Epithelial cell of esophagus (primary cell): ENCODE data around the gene KLK14.

Source experiments
- DNase-seq: peaks from one replicate; pipeline ENCODE4 v3.0.0; 2010; ENCODE audit warnings: low read depth
- H3K4me3 ChIP-seq: 2 replicates; pipeline ENCODE4 v1.5.1; 2011; ENCODE audit warnings: mild to moderate bottlenecking, low read length, control low read depth
- TF ChIP-seq, protein P1 (sequence below): IDR thresholded peaks from 2 replicates; pipeline ENCODE4 v1.5.1; 2011; ENCODE audit warnings: low read depth, mild to moderate bottlenecking, low read length, control low read depth, inconsistent platforms; ENCODE audit not compliant: insufficient read depth; ENCODE audit errors: missing control alignments

KLK14 gene, protein sequence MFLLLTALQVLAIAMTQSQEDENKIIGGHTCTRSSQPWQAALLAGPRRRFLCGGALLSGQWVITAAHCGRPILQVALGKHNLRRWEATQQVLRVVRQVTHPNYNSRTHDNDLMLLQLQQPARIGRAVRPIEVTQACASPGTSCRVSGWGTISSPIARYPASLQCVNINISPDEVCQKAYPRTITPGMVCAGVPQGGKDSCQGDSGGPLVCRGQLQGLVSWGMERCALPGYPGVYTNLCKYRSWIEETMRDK

DNA sequence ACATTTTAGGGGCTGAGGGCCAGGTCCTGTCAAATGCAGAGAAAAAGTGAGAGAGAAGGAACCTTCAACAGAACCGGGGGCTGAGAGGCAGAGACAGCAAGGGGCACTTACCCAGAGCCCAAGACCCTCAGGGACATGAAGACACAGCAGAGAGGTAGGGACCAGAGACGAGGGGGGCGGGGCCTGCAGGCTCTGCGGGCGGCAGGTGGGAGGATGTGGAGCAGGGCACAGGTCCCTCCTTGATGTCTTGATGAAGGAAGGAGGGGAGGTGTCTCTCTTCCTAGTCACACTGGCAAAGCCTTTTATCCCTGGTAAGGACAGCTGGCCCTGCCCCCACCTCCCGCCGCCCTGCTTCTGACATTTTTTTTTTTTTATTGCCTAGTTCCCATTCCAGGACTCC, at the start of gene KLK14:
TSS of gene KLK14 (minus strand) at position 277 of the 400 bp plus-strand sequence. CDS start at position 4, 273 bp downstream.
- no peak for DNase-seq
- H3K4me3 ChIP-seq: no peak within 1 kb of the TSS
- TF ChIP-seq, protein P1, sequence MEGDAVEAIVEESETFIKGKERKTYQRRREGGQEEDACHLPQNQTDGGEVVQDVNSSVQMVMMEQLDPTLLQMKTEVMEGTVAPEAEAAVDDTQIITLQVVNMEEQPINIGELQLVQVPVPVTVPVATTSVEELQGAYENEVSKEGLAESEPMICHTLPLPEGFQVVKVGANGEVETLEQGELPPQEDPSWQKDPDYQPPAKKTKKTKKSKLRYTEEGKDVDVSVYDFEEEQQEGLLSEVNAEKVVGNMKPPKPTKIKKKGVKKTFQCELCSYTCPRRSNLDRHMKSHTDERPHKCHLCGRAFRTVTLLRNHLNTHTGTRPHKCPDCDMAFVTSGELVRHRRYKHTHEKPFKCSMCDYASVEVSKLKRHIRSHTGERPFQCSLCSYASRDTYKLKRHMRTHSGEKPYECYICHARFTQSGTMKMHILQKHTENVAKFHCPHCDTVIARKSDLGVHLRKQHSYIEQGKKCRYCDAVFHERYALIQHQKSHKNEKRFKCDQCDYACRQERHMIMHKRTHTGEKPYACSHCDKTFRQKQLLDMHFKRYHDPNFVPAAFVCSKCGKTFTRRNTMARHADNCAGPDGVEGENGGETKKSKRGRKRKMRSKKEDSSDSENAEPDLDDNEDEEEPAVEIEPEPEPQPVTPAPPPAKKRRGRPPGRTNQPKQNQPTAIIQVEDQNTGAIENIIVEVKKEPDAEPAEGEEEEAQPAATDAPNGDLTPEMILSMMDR: no peak

- H3K4me3 ChIP-seq: no peak overlapping the region
- DNase-seq: no peak
- TF ChIP-seq, protein P1: no peak
These were observed 49.3 kb upstream of the KLK14 start for GRCh38 chr19:51131780-51132680.

GRCh38 chr19:51129716-51130115, 47.0 kb upstream of the KLK14 start:
- no peak for DNase-seq
- H3K4me3 ChIP-seq: no peak overlapping the region
- TF ChIP-seq, protein P1: no peak

DNA sequence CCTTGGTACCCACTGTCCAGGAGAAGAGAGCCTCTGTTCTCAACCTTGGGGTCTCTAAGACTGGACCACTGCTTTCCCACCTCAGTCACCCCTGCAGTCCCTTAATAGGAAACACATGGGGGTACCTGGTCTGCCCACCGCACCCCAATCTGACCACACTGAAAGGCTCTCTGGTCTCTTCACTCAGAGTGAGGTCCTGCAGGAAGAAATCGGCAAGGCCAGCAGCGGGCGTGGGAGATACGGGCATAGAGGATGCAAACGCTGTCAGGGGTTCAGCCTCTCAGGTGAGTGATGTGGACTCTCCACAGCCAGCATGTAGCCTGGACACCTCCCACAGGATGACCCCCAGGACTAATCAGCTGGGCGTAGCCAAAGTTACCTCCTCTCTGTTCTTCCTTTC, 45.5 kb upstream of the KLK14 start:
- TF ChIP-seq, protein P1: no peak
- no peak overlapping the region for H3K4me3 ChIP-seq
- no peak for DNase-seq

GRCh38 chr19:51127755-51128154, 45.1 kb upstream of the KLK14 start:
- TF ChIP-seq, protein P1: no peak
- no peak overlapping the region for H3K4me3 ChIP-seq

GRCh38 chr19:51127032-51127431, 44.3 kb upstream of the KLK14 start:
- TF ChIP-seq, protein P1: no peak
- H3K4me3 ChIP-seq: no peak overlapping the region
- DNase-seq: no peak

More at GRCh38 chr19:51127755-51128154, 45.1 kb upstream of the KLK14 start:
- no peak for DNase-seq
